GM18520 (cell line): Measurements from ENCODE around the gene AKR1E2.

Experiments used
- ATAC-seq: cut with Tn5 transposase; IDR thresholded peaks from one replicate; pipeline ENCODE4 v1.9.1; 2021; ENCODE audit not compliant: unreplicated experiment

AKR1E2 gene

GRCh38 chr10:4843525-4844180 lies 17.6 kb downstream of the AKR1E2 start:
- ATAC-seq, result no peak

- ATAC-seq, result no peak
Measured at GRCh38 chr10:4844864-4845263, 18.9 kb downstream of the AKR1E2 start.

DNA sequence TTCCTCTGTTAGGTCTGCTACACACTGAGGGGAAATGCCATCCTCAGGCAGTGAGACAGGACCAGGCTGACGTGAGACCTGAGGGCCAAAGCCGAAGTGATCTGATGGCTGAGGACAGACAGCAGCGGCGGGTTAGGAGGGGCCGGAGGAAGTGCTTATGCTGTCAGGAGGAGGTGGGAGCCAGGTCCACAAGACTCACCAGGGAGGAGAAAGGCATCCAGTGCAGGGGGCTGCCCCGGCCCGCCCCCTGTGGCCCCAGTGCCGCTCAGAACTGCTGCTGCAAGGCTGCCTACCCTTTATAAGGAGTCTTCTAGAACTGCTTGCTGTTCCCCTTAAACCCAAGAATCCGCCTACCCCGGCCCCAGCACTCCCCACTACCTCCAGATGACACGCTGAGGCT lies 19.8 kb downstream of the AKR1E2 start:
- no peak for ATAC-seq

- no peak for ATAC-seq
Measured at GRCh38 chr10:4846775-4847174, 20.8 kb downstream of the AKR1E2 start.

GRCh38 chr10:4847561-4848355 lies 21.8 kb downstream of the AKR1E2 start:
- ATAC-seq, result no peak

GRCh38 chr10:4848356-4849041 lies 22.5 kb downstream of the AKR1E2 start:
- ATAC-seq, result no peak

DNA sequence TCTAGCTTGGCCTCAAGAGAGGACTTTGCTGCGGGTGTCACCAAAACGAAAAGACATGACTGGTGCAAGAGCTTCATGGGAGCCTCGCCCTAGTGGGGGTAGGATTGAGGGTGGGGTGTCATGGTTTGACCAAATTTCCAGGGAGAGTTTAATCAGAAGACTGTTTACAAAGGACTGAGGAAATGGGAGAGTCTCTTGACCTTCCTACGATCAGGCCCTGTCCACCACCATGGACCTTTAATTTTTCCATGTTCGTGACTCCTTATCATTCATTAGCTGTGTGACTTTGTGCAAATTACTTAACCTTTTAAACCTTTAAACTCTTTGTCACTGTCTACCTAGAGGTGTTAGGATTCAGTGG lies 23.0 kb downstream of the AKR1E2 start:
- ATAC-seq, result no peak

DNA sequence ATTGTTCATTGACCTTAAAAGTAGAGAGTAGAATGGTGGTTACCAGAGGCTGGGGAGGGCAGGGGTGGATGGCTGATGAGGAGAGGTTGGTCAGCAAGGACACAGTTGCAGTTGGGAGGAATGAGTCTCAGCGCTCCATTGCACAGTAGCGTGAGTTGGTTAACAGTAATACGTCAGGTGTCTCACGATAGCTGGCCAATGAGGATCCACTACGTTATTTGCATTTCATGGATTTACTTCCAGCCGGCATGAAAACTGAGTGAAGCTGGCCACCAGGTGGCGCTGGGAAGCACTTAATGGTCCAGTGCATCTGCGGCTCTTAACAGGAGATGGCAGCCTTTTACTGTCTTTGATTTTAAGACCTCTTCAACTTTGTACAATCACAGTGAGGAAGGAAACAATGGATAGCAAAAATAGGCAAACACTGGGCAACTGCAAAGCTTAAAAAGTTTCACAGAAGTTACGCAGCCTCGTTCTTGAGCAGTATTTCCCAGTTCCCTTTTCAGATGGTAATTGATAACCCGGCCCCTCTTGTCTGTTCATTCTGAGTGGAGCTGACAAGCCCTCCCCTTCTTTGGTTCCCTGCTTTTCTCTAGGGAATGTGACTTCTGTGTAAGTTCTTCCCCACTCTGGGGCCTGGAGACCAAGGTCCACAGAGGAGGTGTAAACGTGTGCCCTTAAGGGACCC lies 23.7 kb downstream of the AKR1E2 start:
- ATAC-seq, result peak; percentile 58

DNA sequence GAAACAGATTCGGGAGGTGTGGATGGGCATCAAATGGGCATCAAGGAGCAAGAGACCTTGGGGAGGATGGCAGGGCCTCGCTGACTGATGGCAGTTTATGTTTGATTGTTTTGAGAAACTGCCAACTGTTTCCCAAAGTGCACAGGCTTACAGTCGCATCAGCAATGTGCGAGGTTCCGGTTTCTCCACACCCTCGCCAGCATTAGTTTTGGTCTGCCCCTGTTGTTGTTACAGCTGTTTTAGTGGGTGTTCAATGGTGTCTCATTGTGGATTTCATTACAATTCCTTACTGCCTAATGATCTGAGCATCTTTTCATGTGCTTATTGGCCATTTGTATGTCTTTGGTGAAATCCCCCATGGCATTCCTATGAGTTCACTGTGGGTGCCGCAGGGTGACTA lies 24.4 kb downstream of the AKR1E2 start:
- ATAC-seq, result no peak

DNA sequence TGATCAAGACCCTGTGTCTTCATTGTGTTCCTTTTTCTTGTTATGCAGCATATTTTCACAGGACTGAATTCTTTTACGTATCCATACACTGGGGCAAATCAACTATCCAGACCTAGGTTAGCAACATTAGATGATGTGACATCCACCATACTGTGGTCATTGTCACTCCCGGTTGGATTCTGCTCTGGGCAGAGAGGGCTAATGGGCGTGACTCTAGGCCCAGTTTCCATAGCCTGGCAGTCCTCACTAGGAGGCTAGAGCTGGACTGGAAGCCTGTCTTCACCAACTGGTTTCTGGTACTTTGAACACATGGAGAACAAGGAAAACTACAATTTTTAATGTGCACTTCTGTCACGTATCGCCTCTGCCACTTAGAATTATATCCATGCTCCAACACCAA lies 25.2 kb downstream of the AKR1E2 start:
- ATAC-seq, result no peak

- no peak for ATAC-seq
Measured at GRCh38 chr10:4851846-4852245, 25.8 kb downstream of the AKR1E2 start.

DNA sequence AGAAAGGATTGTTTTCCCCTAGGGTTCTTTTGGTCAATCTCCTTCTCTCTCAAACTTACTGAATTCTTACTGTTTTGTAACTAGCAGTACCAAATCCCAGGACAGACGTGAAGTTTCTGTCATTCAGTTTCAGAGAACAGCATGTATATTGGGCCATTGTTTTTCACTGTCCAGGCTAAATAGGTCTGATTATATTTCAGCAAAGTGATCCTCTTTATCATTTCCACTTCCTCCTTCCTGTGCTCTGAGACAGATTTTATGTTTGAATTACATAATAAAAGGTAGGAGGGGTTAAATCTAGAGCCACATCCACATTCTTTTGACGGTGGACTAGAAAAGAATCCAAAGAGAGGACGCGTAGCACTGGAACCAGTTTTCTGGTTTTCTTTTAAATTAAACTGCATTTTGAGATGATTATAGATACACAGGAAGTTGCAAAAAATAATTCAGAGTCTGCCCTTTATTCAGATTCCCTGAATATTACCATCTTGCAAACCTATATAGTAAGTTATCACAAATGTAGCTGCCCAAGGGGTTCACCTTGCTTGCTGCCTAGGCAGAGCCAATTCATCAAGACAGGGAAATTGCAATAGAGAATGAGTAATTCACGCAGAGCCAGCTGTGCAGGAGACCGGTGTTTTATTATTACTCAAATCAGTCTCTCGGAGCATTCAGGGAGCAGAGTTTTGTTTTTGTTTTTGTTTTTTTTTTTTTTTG lies 40.1 kb downstream of the AKR1E2 start:
- no peak for ATAC-seq

- no peak for ATAC-seq
Measured at GRCh38 chr10:4867109-4867519, 41.1 kb downstream of the AKR1E2 start.

GRCh38 chr10:4867520-4868356 lies 41.7 kb downstream of the AKR1E2 start:
- no peak for ATAC-seq

- ATAC-seq, result no peak
Measured at GRCh38 chr10:4868357-4868657, 42.3 kb downstream of the AKR1E2 start.

GRCh38 chr10:4882704-4883078 lies 56.7 kb downstream of the AKR1E2 start:
- ATAC-seq, result no peak

DNA sequence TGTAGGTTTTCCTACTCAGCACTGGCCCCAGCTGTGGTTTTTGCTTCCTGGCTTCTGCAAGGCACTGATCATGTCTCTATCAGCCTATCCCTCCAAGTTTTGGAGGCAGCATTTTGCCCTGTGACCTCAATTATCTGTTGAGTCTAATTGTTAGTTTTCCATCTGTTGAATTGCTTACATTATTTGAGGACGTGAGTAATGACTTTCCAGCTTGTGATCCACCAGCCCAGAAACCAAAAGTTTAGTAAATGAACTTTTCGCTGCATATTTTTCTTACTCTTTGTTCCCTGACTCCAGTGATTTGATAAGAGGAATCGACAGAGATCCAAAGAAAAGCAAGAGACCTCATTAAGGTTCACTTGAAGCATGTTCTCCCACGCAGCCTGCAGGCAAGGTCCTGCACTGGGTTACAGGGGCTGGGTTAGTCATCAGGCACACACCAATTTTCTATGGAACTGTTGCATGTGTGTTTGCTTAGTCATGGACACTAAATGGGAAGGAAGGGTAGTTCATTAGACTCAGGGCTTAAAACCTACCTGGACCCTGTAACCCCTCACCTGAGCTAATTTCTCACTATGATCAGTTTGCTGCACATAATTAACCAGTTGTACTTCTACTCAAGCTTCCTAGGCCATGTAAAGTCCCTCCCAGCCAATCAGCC lies 57.2 kb downstream of the AKR1E2 start:
- ATAC-seq, result no peak

GRCh38 chr10:4885162-4885561 lies 59.2 kb downstream of the AKR1E2 start:
- ATAC-seq, result no peak

DNA sequence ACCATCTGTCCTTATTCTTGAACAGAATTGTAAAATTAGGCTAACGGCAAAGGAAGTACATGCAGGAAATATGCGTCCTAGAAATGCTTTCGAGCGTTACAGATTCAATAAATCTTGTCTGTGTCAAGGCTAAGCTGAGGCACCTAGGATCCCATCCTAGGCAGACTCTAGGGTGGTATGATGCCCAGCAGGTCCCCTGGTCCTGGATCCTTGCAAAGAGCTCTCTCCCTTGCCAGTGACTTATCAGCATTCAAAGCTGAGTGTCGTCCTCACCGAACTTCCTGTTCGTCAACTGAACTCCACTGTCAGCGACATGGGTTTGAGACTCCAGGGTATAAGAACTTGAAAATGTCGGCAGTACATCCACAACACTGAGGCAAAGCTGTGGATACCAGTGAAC lies 61.5 kb downstream of the AKR1E2 start:
- no peak for ATAC-seq

DNA sequence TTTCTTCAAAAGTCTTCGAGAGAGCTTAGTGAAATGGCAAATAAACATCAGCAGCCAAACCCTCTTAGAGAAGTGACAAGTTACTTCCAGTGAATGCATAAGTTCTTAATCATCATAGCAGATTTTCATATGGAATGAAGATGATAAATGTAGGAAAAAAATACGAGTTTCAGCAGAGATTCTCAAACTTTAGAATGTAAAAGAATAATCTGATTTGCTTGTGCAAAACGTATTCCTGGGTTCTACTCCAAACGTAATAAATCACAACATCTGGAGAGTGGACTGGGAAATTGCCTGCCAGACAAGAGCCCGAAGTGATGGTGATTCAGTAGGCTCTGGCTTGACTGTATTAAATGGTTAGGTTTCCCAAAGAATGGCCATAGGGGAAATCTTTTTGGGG lies 62.2 kb downstream of the AKR1E2 start:
- no peak for ATAC-seq
